Measurements from ENCODE around the gene PIM1. TPM values are rescaled to one million over a fixed set of nuclear protein-coding genes. Genes with fewer than 3 reads are reported as not detected.

PIM1 gene
- polyA plus RNA-seq, 1 donor from 2014 or later, result 4.1 TPM

GRCh38 chr6:37171970-37172812 is 2.2 kb downstream of the PIM1 start:
- H2AFZ ChIP-seq (ENCODE audit: low read depth, low read length), result no peak overlapping the region
- no peaks in the 10 kb centered on the region for H3K9me2 ChIP-seq (ENCODE audit: insufficient read depth, low read length)
- peaks cover 3% of the 10 kb centered on the region for H3F3A ChIP-seq (ENCODE audit: insufficient read depth, low read length, poor library complexity, severe bottlenecking)
- no peaks in the 10 kb centered on the region for H3K36me3 ChIP-seq (ENCODE audit: insufficient read depth, low read length)
- peaks cover 15% of the 10 kb centered on the region for H3K79me2 ChIP-seq (replicated peaks; ENCODE audit: insufficient read depth, low read length)
- TF ChIP-seq MXI1 (conservative IDR thresholded peaks at IDR 0.05; ENCODE audit: poor library complexity, severe bottlenecking) (peak; percentile 57), POLR2AphosphoS5 (IDR thresholded peaks at IDR 0.05) (no peak), RAD21 (conservative IDR thresholded peaks at IDR 0.05) (peak; percentile 98), CTCF (IDR thresholded peaks at IDR 0.05; ENCODE audit: poor library complexity, severe bottlenecking) (peak; percentile 97), EP300 (conservative IDR thresholded peaks at IDR 0.05; ENCODE audit: poor library complexity, severe bottlenecking) (no peak), EZH2 (IDR thresholded peaks at IDR 0.05; ENCODE audit: borderline replicate concordance, insufficient read depth, low read length, poor library complexity, severe bottlenecking) (no peak), SMC3 (conservative IDR thresholded peaks at IDR 0.05; ENCODE audit: poor library complexity) (peak; percentile 99), TAF1 (IDR thresholded peaks at IDR 0.05; ENCODE audit: low read depth) (no peak), REST (IDR thresholded peaks at IDR 0.05; ENCODE audit: borderline replicate concordance) (no peak)
- H3K9ac ChIP-seq (ENCODE audit: low read length), result peak overlapping the region; percentile 77
- peak overlapping the region; percentile 94 for H3K4me2 ChIP-seq (ENCODE audit: low read length)
- H4K20me1 ChIP-seq (ENCODE audit: insufficient read depth), result no peaks in the 10 kb centered on the region
- H3K9me3 ChIP-seq (ENCODE audit: low read length), result no peaks in the 10 kb centered on the region
- peaks cover 4% of the 10 kb centered on the region for H3K27me3 ChIP-seq (ENCODE audit: insufficient read depth, low read depth, low read length)
- peak overlapping the region; percentile 78 for H3K4me3 ChIP-seq (ENCODE audit: low read length)
- no peak overlapping the region for H3K27ac ChIP-seq (ENCODE audit: low read length)

GRCh38 chr6:37172912-37173492 is 3.0 kb downstream of the PIM1 start:
- peaks cover 4% of the 10 kb centered on the region for H3K27me3 ChIP-seq (ENCODE audit: insufficient read depth, low read depth, low read length)
- H3K9me2 ChIP-seq (ENCODE audit: insufficient read depth, low read length), result no peaks in the 10 kb centered on the region
- no peaks in the 10 kb centered on the region for H3K36me3 ChIP-seq (ENCODE audit: insufficient read depth, low read length)
- no peak overlapping the region for H3K4me2 ChIP-seq (ENCODE audit: low read length)
- H3K79me2 ChIP-seq (replicated peaks; ENCODE audit: insufficient read depth, low read length), result peaks cover 15% of the 10 kb centered on the region
- TF ChIP-seq REST (IDR thresholded peaks at IDR 0.05; ENCODE audit: borderline replicate concordance) (no peak), POLR2AphosphoS5 (IDR thresholded peaks at IDR 0.05) (no peak), SMC3 (conservative IDR thresholded peaks at IDR 0.05; ENCODE audit: poor library complexity) (no peak), CTCF (IDR thresholded peaks at IDR 0.05; ENCODE audit: poor library complexity, severe bottlenecking) (no peak), EP300 (conservative IDR thresholded peaks at IDR 0.05; ENCODE audit: poor library complexity, severe bottlenecking) (no peak), MXI1 (conservative IDR thresholded peaks at IDR 0.05; ENCODE audit: poor library complexity, severe bottlenecking) (no peak), TAF1 (IDR thresholded peaks at IDR 0.05; ENCODE audit: low read depth) (no peak), RAD21 (conservative IDR thresholded peaks at IDR 0.05) (no peak), EZH2 (IDR thresholded peaks at IDR 0.05; ENCODE audit: borderline replicate concordance, insufficient read depth, low read length, poor library complexity, severe bottlenecking) (no peak)
- H3K27ac ChIP-seq (ENCODE audit: low read length), result no peak overlapping the region
- H3K9me3 ChIP-seq (ENCODE audit: low read length), result no peaks in the 10 kb centered on the region
- H4K20me1 ChIP-seq (ENCODE audit: insufficient read depth), result no peaks in the 10 kb centered on the region
- no peak overlapping the region for H3K9ac ChIP-seq (ENCODE audit: low read length)
- H3K4me3 ChIP-seq (ENCODE audit: low read length), result no peak overlapping the region
- no peak overlapping the region for H2AFZ ChIP-seq (ENCODE audit: low read depth, low read length)
- H3F3A ChIP-seq (ENCODE audit: insufficient read depth, low read length, poor library complexity, severe bottlenecking), result peaks cover 3% of the 10 kb centered on the region
